Astrocyte (in vitro differentiated cells and primary cell): Measurements from ENCODE around the gene LRRC27. TPM values are rescaled to one million over a fixed set of nuclear protein-coding genes. Genes with fewer than 3 reads are reported as not detected.

Experiments used
- DNase-seq: peaks from one replicate; pipeline ENCODE4 v3.0.0-alpha.2; 2010; ENCODE audit warnings: low read depth
- FAIRE-seq: peaks from 2 replicates; lab custom pipeline; 2011; peaks lifted over from hg19 to GRCh38; lab: Jason Lieb, UNC
- H2AFZ ChIP-seq: 2 replicates; pipeline ENCODE4 v1.6.0; 2012; ENCODE audit warnings: low read depth, low read length, inconsistent platforms
- H3K27ac ChIP-seq: 2 replicates; pipeline ENCODE4 v1.5.1; 2011; ENCODE audit warnings: low read depth, low read length, inconsistent platforms
- H3K27me3 ChIP-seq: 2 replicates; pipeline ENCODE4 v1.6.0; 2011; ENCODE audit warnings: low read length, inconsistent platforms; ENCODE audit not compliant: insufficient read depth
- H3K36me3 ChIP-seq: 2 replicates; pipeline ENCODE4 v1.5.1; 2011; ENCODE audit warnings: low read length, inconsistent platforms; ENCODE audit not compliant: insufficient read depth
- H3K4me1 ChIP-seq: 2 replicates; pipeline ENCODE4 v1.5.1; 2011; ENCODE audit warnings: low read length, inconsistent platforms; ENCODE audit not compliant: insufficient read depth
- H3K4me2 ChIP-seq: 2 replicates; pipeline ENCODE4 v1.6.0; 2012; ENCODE audit warnings: low read length, inconsistent platforms
- H3K4me3 ChIP-seq: 2 replicates; pipeline ENCODE4 v1.5.1; 2011; ENCODE audit warnings: low read depth, mild to moderate bottlenecking, low read length, inconsistent platforms; ENCODE audit not compliant: insufficient read depth
- H3K79me2 ChIP-seq: 2 replicates; pipeline ENCODE4 v1.6.0; 2012; ENCODE audit warnings: mild to moderate bottlenecking, low read length, inconsistent platforms; ENCODE audit not compliant: insufficient read depth
- H3K9ac ChIP-seq: 2 replicates; pipeline ENCODE4 v1.6.0; 2012; ENCODE audit warnings: mild to moderate bottlenecking, low read length, inconsistent platforms
- H3K9me3 ChIP-seq: 2 replicates; pipeline ENCODE4 v1.5.1; 2012; ENCODE audit warnings: low read depth, mild to moderate bottlenecking, low read length, inconsistent platforms; ENCODE audit not compliant: insufficient read depth
- H4K20me1 ChIP-seq: 2 replicates; pipeline ENCODE4 v1.6.0; 2012; ENCODE audit warnings: low read length, inconsistent platforms; ENCODE audit not compliant: insufficient read depth
- H3K27ac Mint-ChIP-seq: one replicate; pipeline ENCODE4 v1.8.0; 2021; ENCODE audit warnings: mild to moderate bottlenecking, mixed read lengths; ENCODE audit not compliant: unreplicated experiment
- H3K27me3 Mint-ChIP-seq: one replicate; pipeline ENCODE4 v1.8.0; 2021; ENCODE audit warnings: low read depth, mixed read lengths; ENCODE audit not compliant: unreplicated experiment
- H3K36me3 Mint-ChIP-seq: one replicate; pipeline ENCODE4 v1.8.0; 2021; ENCODE audit warnings: low read depth, mixed read lengths; ENCODE audit not compliant: unreplicated experiment
- H3K4me1 Mint-ChIP-seq: one replicate; pipeline ENCODE4 v1.8.0; 2021; ENCODE audit warnings: low read depth, mixed read lengths; ENCODE audit not compliant: unreplicated experiment
- H3K4me3 Mint-ChIP-seq: one replicate; pipeline ENCODE4 v1.8.0; 2021; ENCODE audit warnings: mild to moderate bottlenecking, moderate library complexity, mixed read lengths; ENCODE audit not compliant: unreplicated experiment
- H3K9me3 Mint-ChIP-seq: one replicate; pipeline ENCODE4 v1.8.0; 2021; ENCODE audit warnings: mild to moderate bottlenecking, mixed read lengths; ENCODE audit not compliant: unreplicated experiment
- CTCF ChIP-seq: IDR thresholded peaks from 2 replicates; pipeline ENCODE4 v1.5.1; 2011; ENCODE audit warnings: low read depth, mild to moderate bottlenecking, inconsistent platforms, low read length, moderate library complexity; ENCODE audit not compliant: insufficient read depth
- EZH2 ChIP-seq: IDR thresholded peaks from 2 replicates; pipeline ENCODE4 v1.6.1; 2012; ENCODE audit warnings: mild to moderate bottlenecking, low read length, inconsistent platforms; ENCODE audit not compliant: insufficient read depth
- total RNA-seq: library from RNA; stranded (reverse); gene quantifications from 2 replicates; pipeline ENCODE4 v1.2.1, GENCODE V29; 2021

The LRRC27 gene
- total RNA-seq, 1 donor from 2014 or later: 8.0 TPM

DNA sequence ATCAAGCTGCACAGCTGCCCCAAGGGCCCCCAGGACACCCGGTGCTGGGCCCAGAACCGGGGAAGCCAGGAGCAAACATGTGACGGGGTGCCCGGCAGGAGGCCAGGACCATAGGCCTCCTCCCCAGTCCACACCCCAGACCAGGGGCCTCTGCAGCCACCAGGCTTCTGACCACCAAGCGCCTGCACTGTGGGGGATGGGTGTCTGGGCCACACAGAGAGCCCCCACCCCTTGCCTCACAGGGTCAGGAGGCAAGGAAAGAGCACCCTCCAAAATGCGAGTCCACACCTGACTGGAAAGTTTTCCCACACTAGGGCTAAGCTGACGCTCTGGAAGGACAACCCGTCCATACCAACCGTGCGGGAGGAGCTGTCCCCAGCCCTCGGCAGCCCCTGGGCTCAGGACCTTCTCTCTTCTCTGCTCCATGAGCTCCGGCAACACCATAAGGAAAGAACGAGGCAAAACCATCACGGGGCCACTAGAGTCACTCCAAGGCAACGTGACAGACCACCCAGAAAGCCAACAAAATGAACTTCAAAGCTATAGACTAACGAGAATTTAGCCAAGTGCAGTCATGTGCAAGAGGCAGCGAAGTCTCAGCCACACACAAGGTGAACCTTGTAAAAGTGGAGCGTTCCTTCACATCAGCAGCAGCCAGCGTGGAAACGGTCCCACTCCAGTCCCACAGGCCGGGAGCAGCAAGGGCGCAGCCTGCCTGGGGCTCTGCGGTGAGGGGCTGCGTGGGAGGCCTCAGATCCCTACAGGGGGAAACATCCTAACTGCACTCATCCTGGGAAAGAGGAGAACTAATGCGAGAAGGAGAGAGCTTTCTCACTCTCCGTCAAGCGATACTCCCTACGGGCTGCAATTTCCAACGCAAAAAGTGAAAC is 29.3 kb upstream of the LRRC27 start:
- Histone ChIP-seq H3K4me1 (peaks cover 5% of the 10 kb centered on the region), H3K79me2 (no peaks in the 10 kb centered on the region), H3K9ac (no peak overlapping the region), H3K27me3 (peaks cover 13% of the 10 kb centered on the region), H3K4me2 (no peak overlapping the region), H3K27ac (no peak overlapping the region), H4K20me1 (peaks cover 10% of the 10 kb centered on the region), H3K36me3 (no peaks in the 10 kb centered on the region), H3K9me3 (no peaks in the 10 kb centered on the region), H2AFZ (no peak overlapping the region), H3K4me3 (no peak overlapping the region)
- H3K9me3 Mint-ChIP-seq: peaks cover 7% of the 10 kb centered on the region
- no peak overlapping the region for H3K4me3 Mint-ChIP-seq
- H3K27ac Mint-ChIP-seq: no peak overlapping the region
- TF ChIP-seq CTCF: no peak
- no peak for TF ChIP-seq EZH2
- H3K36me3 Mint-ChIP-seq: peaks cover 3% of the 10 kb centered on the region
- H3K27me3 Mint-ChIP-seq: peaks cover 25% of the 10 kb centered on the region
- H3K4me1 Mint-ChIP-seq: peaks cover 3% of the 10 kb centered on the region
- FAIRE-seq: no peak
- no peak for DNase-seq

DNA sequence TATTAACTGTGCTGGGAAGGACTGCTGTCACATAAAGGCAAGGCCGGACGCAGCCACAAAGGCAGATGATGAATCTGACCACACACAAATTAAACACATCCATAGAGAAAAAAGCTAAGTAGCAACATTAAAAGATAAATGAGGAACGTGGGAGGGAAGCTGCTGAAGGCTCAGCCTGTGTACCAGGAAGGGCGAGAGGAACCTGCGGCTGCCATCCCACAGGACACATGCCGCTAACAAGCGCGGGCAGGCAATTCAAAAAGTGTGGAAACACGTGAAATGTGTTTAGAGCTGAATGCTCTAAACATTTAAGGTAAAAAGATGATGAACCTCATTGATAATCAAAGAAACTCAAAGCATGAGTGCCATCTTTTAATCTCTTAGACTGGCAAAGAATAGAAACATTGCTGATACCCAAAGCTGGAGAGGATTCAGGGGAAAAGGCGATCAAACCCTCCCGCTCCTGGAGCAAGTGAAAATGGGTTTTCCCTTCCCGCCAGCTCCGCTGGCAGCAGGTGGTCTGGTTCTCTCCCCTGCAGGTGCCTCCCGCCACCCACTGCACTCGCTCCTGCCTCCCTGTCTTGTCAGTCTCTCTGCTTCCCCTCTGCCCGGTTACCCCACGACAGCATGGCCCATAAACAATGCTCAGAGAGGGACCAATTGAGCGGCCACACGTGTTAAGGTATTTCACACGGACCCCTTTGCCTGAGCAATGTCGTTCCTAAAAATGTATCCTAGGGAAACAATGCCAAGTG is 28.5 kb upstream of the LRRC27 start:
- peaks cover 6% of the 10 kb centered on the region for H3K4me1 ChIP-seq
- no peak overlapping the region for H3K27ac ChIP-seq
- no peak overlapping the region for H3K4me3 Mint-ChIP-seq
- H3K27ac Mint-ChIP-seq: no peak overlapping the region
- no peaks in the 10 kb centered on the region for H3K79me2 ChIP-seq
- no peak overlapping the region for H3K9ac ChIP-seq
- peaks cover 8% of the 10 kb centered on the region for H3K27me3 ChIP-seq
- peaks cover 3% of the 10 kb centered on the region for H3K36me3 Mint-ChIP-seq
- FAIRE-seq (no peak), DNase-seq (no peak)
- H3K4me1 Mint-ChIP-seq: peaks cover 3% of the 10 kb centered on the region
- no peak overlapping the region for H3K4me3 ChIP-seq
- H3K4me2 ChIP-seq: no peak overlapping the region
- H3K9me3 ChIP-seq: no peaks in the 10 kb centered on the region
- peaks cover 25% of the 10 kb centered on the region for H3K27me3 Mint-ChIP-seq
- H4K20me1 ChIP-seq: peaks cover 10% of the 10 kb centered on the region
- H3K36me3 ChIP-seq: no peaks in the 10 kb centered on the region
- peaks cover 7% of the 10 kb centered on the region for H3K9me3 Mint-ChIP-seq
- no peak for TF ChIP-seq EZH2
- no peak for TF ChIP-seq CTCF
- no peak overlapping the region for H2AFZ ChIP-seq
